ENCODE measurements around the gene ZNF728.
"Not testable (repeated sequence)": the region's sequence is repeated elsewhere in the genome, so short reads cannot be mapped to it uniquely, and the experiment has no call there.

ZNF728 gene

DNA sequence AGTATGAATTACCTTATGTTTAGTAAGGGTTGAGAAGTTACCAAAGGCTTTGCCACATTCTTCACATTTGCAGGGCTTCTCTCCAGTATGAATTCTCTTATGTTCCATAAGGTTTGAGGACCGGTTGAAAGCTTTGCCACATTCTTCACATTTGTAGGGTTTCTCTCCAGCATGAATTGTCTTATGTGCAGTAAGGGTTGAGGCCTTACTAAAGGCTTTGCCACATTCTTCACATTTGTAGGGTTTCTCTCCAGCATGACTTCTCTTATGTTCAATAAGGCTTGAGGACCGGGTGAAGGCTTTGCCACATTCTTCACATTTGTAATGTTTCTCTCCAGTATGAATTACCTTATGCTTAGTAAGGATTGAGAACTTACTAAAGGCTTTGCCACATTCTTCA is 26.7 kb downstream of the ZNF728 start:
- H3K4me3 ChIP-seq (ENCODE audit: low read depth, low read length): no peak overlapping the region
- TF ChIP-seq, protein P1, sequence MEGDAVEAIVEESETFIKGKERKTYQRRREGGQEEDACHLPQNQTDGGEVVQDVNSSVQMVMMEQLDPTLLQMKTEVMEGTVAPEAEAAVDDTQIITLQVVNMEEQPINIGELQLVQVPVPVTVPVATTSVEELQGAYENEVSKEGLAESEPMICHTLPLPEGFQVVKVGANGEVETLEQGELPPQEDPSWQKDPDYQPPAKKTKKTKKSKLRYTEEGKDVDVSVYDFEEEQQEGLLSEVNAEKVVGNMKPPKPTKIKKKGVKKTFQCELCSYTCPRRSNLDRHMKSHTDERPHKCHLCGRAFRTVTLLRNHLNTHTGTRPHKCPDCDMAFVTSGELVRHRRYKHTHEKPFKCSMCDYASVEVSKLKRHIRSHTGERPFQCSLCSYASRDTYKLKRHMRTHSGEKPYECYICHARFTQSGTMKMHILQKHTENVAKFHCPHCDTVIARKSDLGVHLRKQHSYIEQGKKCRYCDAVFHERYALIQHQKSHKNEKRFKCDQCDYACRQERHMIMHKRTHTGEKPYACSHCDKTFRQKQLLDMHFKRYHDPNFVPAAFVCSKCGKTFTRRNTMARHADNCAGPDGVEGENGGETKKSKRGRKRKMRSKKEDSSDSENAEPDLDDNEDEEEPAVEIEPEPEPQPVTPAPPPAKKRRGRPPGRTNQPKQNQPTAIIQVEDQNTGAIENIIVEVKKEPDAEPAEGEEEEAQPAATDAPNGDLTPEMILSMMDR (IDR thresholded peaks at IDR 0.05; ENCODE audit: borderline replicate concordance, insufficient read depth, low read depth, low read length): no peak

DNA sequence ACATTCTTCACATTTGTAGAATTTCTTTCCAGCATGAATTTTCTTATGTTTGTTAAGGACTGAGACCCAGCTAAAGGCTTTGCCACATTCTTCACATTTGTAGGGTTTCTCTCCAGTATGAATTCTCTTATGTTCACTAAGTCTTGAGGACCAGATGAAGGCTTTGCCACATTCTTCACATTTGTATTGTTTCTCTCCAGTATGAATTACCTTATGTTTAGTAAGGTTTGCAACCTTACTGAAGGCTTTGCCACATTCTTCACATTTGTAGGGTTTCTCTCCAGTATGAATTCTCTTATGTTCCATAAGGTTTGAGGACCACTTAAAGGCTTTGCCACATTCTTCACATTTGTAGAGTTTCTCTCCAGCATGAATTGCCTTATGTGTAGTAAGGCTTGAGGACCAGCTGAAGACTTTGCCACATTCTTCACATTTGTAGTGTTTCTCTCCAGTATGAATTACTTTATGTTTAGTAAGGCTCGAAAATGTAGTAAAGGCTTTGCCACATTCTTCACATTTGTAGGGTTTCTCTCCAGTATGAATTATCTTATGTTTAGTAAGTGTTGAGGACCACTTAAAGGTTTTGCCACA is 27.3 kb downstream of the ZNF728 start:
- not testable (repeated sequence) for H3K4me3 ChIP-seq (ENCODE audit: low read depth, low read length)

DNA sequence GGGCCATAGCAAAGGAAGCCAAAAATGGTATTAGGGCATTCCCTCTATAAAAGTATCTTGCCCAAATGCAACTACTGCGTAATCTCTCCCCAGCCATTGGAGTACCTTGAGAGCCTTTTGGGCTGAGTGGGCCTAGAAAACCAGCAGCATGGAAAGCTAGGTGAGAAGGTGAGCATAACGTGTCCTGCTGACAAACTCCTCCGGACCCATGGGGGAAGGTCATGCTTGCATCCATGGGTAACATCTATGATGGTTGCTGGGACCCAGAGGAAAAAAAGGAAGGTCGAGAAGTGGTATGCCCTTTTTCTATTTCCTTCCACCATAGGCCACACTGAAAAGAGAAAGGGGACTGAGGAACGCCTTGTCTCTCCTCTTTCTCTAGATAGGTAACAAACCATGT is 57.4 kb downstream of the ZNF728 start:
- TF ChIP-seq, protein P1 (IDR thresholded peaks at IDR 0.05; ENCODE audit: borderline replicate concordance, insufficient read depth, low read depth, low read length): no peak
- H3K4me3 ChIP-seq (ENCODE audit: low read depth, low read length): no peak overlapping the region

DNA sequence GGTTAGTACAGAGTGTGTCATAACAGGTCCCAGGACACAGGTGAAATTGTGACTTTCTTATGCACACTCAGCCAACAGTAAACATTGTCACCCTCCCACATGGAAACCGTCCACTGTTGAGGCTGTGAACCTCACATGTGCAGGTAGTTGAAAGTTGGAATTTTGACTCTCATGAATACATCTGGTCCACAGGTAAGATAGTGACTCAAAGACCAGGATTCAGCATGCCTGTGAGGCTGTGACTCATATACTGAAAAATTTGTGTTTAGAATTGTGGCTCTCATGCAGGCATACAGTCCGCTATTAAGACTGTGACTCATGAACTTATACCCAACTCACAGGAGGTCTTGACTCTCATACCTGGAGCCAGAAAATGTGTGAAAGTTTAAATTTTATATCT is 67.8 kb downstream of the ZNF728 start:
- H3K4me3 ChIP-seq (ENCODE audit: low read depth, low read length): no peak overlapping the region
- TF ChIP-seq, protein P1 (IDR thresholded peaks at IDR 0.05; ENCODE audit: borderline replicate concordance, insufficient read depth, low read depth, low read length): no peak

DNA sequence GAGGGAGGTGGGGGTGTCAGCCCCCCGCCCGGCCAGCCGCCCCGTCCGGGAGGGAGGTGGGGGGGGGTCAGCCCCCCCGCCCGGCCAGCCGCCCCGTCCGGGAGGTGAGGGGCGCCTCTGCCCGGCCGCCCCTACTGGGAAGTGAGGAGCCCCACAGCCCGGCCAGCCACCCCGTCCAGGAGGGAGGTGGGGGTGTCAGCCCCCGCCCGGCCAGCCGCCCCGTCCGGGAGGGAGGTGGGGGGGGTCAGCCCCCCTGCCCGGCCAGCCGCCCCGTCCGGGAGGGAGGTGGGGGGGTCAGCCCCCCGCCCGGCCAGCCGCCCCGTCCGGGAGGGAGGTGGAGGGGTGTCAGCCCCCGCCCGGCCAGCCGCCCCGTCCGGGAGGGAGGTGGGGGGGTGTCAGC is 75.4 kb downstream of the ZNF728 start:
- H3K4me3 ChIP-seq (ENCODE audit: low read depth, low read length): not testable (repeated sequence)

DNA sequence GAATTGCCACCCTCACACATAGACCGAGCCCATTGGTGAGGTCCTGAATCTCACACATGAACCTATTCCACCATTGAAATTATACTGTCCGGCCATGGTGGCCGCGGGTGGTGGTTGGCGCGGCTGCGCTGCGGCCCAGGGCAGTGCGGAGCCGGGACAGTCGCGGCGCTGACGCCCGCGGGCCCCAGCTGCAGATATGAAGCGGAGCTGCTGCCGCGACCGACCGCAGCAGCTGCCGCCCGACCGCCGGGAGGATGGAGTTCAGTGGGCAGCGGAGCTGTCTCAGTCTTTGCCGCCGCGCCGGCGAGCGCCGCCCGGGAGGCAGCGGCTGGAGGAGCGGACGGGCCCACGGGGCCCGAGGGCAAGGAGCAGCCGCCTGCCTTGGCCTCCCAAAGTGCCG is 77.8 kb downstream of the ZNF728 start:
- not testable (repeated sequence) for H3K4me3 ChIP-seq (ENCODE audit: low read depth, low read length)

Measured in GM12875 (cell line).